Effector memory CD4-positive, alpha-beta T cell (primary cell): ENCODE results near the gene SCN4A.
"Not testable (repeated sequence)": the region's sequence is repeated elsewhere in the genome, so short reads cannot be mapped to it uniquely, and the experiment has no call there.

ENCODE experiments used
- DNase-seq, 3 donors: peaks; one replicate each; pipeline ENCODE4 v3.0.0-alpha.2; 2020
- H3K27ac ChIP-seq: 2 replicates; pipeline ENCODE4 v1.7.0; 2013; ENCODE audit warnings: mild to moderate bottlenecking, low read length, moderate library complexity; ENCODE audit not compliant: insufficient read depth, poor library complexity, severe bottlenecking
- H3K27me3 ChIP-seq: replicated peaks from 2 replicates; pipeline ENCODE4 v1.7.0; 2013; ENCODE audit warnings: mild to moderate bottlenecking, low read length; ENCODE audit not compliant: insufficient read depth, control insufficient read depth, poor library complexity, severe bottlenecking
- H3K36me3 ChIP-seq: 2 replicates; pipeline ENCODE4 v1.7.0; 2013; ENCODE audit warnings: mild to moderate bottlenecking, low read length, moderate library complexity; ENCODE audit not compliant: control insufficient read depth, insufficient read depth
- H3K4me1 ChIP-seq: 2 replicates; pipeline ENCODE4 v1.7.0; 2013; ENCODE audit warnings: low read length, mild to moderate bottlenecking; ENCODE audit not compliant: control insufficient read depth, insufficient read depth, poor library complexity, severe bottlenecking
- H3K4me3 ChIP-seq: 2 replicates; pipeline ENCODE4 v1.7.0; 2013; ENCODE audit warnings: low read length, low read depth, mild to moderate bottlenecking; ENCODE audit not compliant: insufficient read depth, poor library complexity, severe bottlenecking
- H3K9me3 ChIP-seq: 2 replicates; pipeline ENCODE4 v1.7.0; 2013; ENCODE audit warnings: mild to moderate bottlenecking, low read length, moderate library complexity; ENCODE audit not compliant: control insufficient read depth
- total RNA-seq, 3 donors: gene quantifications; one replicate each; lab custom pipeline; 2026; lab: John Stamatoyannopoulos, UW

SCN4A gene
- 0.17 to 0.52 (median 0.19) reads per million in 3 donors for total RNA-seq

GRCh38 chr17:63972796-63973195 lies at the start of gene SCN4A:
Gene SCN4A (minus strand): TSS chr17:63972918. CDS start chr17:63972841, 77 bp downstream.
- Histone ChIP-seq H3K9me3 (no peaks in the 10 kb centered on the region), H3K27ac (no peak within 1 kb of the TSS), H3K36me3 (no peaks in the 10 kb centered on the region), H3K4me1 (no peaks in the 10 kb centered on the region), H3K27me3 (no peaks in the 10 kb centered on the region), H3K4me3 (no peak within 1 kb of the TSS)
- no peak for DNase-seq

- Histone ChIP-seq H3K27me3 (no peaks in the 10 kb centered on the region), H3K4me3 (peak within 1 kb of the TSS; percentile 52), H3K9me3 (no peaks in the 10 kb centered on the region), H3K27ac (peak within 1 kb of the TSS; percentile 92), H3K36me3 (no peaks in the 10 kb centered on the region), H3K4me1 (peaks cover 52% of the 10 kb centered on the region)
- peak; percentile 92 to 93 (median 93) for DNase-seq
Measured at GRCh38 chr17:64020056-64020766, 47.5 kb upstream of the SCN4A start, which contains the start of gene ICAM2. Gene ICAM2 (minus strand): TSS chr17:64020633. CDS start chr17:64006691, 13,942 bp downstream.

- H3K4me1 ChIP-seq = peaks cover 50% of the 10 kb centered on the region
- not testable (repeated sequence) for H3K36me3 ChIP-seq, DNase-seq, H3K27me3 ChIP-seq, H3K9me3 ChIP-seq
- H3K27ac ChIP-seq = peak overlapping the region; percentile 92
- H3K4me3 ChIP-seq = peak overlapping the region; percentile 52
Measured at GRCh38 chr17:64019551-64019961, 46.8 kb upstream of the SCN4A start.

- peak overlapping the region; percentile 92 for H3K27ac ChIP-seq
- no peaks in the 10 kb centered on the region for H3K36me3 ChIP-seq
- no peaks in the 10 kb centered on the region for H3K9me3 ChIP-seq
- no peaks in the 10 kb centered on the region for H3K27me3 ChIP-seq
- H3K4me1 ChIP-seq = peaks cover 47% of the 10 kb centered on the region
- H3K4me3 ChIP-seq = peak overlapping the region; percentile 52
- no peak for DNase-seq
Measured at GRCh38 chr17:64017381-64017980, 44.8 kb upstream of the SCN4A start.

GRCh38 chr17:64016974-64017373 lies 44.3 kb upstream of the SCN4A start:
- H3K4me1 ChIP-seq = peaks cover 46% of the 10 kb centered on the region
- H3K36me3 ChIP-seq = no peaks in the 10 kb centered on the region
- peak overlapping the region; percentile 92 for H3K27ac ChIP-seq
- DNase-seq = no peak
- H3K9me3 ChIP-seq = no peaks in the 10 kb centered on the region
- no peaks in the 10 kb centered on the region for H3K27me3 ChIP-seq
- H3K4me3 ChIP-seq = peak overlapping the region; percentile 52

- Histone ChIP-seq H3K9me3 (no peaks in the 10 kb centered on the region), H3K27me3 (no peaks in the 10 kb centered on the region), H3K27ac (peak overlapping the region; percentile 92), H3K4me3 (peak overlapping the region; percentile 52), H3K36me3 (peaks cover 6% of the 10 kb centered on the region), H3K4me1 (peaks cover 44% of the 10 kb centered on the region)
- no peak for DNase-seq
Measured at GRCh38 chr17:64016231-64016784, 43.6 kb upstream of the SCN4A start.

- peak overlapping the region; percentile 92 for H3K27ac ChIP-seq
- peaks cover 39% of the 10 kb centered on the region for H3K4me1 ChIP-seq
- H3K9me3 ChIP-seq = no peaks in the 10 kb centered on the region
- DNase-seq = no peak
- peaks cover 7% of the 10 kb centered on the region for H3K36me3 ChIP-seq
- H3K4me3 ChIP-seq = peak overlapping the region; percentile 23
- no peaks in the 10 kb centered on the region for H3K27me3 ChIP-seq
Measured at GRCh38 chr17:64015447-64015846, 42.7 kb upstream of the SCN4A start.

- H3K36me3 ChIP-seq = peaks cover 40% of the 10 kb centered on the region
- H3K27ac ChIP-seq = no peak overlapping the region
- H3K27me3 ChIP-seq = no peaks in the 10 kb centered on the region
- peaks cover 43% of the 10 kb centered on the region for H3K4me1 ChIP-seq
- H3K4me3 ChIP-seq = no peak overlapping the region
- no peak for DNase-seq
- H3K9me3 ChIP-seq = no peaks in the 10 kb centered on the region
Measured at GRCh38 chr17:64009571-64010402, 37.1 kb upstream of the SCN4A start.

GRCh38 chr17:64008830-64009229 lies 36.1 kb upstream of the SCN4A start:
- no peak overlapping the region for H3K4me3 ChIP-seq

More at GRCh38 chr17:64008830-64009229, 36.1 kb upstream of the SCN4A start:
- DNase-seq = no peak
- peaks cover 50% of the 10 kb centered on the region for H3K36me3 ChIP-seq
- peaks cover 35% of the 10 kb centered on the region for H3K4me1 ChIP-seq
- H3K27ac ChIP-seq = no peak overlapping the region
- H3K9me3 ChIP-seq = no peaks in the 10 kb centered on the region
- H3K27me3 ChIP-seq = no peaks in the 10 kb centered on the region
